NOMO-1 treated with DMSO at 0.1 percent for 48 hours (cell line): Measurements from ENCODE around the gene ANKRD12.
"Not testable (repeated sequence)": the region's sequence is repeated elsewhere in the genome, so short reads cannot be mapped to it uniquely, and the experiment has no call there.

Source experiments
- DNase-seq: peaks from one replicate; lab custom pipeline; 2025; ENCODE audit not compliant: unreplicated experiment; lab: John Stamatoyannopoulos, UW

ANKRD12 gene

DNA sequence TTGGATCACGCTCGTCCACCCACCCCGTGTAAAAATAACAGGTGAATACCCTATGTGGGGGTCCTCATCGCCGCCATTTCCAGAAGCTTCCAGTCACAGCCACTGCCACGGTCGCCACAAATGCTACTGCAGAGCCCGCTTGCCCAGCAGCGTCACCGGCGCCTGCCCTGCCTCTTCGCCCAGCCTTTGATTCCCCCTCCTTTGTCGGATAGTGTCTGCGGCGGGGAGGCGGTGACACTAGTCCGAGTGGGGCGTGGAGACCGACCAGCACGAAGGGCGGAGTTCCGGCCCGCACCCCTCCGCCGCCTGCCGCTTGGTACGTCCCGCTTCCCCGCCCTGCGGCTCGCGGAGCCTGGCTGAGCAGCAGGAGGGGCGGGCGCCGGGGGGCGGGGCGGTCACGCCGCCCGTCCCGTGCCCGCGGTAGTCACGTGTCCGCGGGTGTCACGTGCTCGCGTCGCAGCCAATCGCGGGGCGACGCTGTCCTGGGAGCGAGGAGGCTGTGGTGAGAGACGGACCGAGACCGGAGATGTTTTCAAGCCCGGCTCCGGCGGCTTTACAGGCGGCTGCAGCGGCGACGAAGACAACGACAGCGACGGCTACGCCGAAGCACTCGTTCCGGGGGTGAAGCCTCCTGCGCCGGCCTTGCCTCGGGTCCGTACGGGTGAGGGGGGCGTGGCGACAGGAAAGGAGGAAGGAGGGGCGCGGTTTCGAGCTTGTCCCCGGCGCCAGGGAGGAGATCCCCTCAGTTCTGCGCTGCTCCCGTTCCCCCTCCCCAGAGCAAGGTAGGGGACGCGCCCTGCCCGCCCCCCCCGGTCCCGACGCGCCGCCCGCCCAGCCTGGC lies at the start of gene ANKRD12:
ANKRD12 (plus strand) TSS at position 467 of the 841 bp plus-strand sequence. CDS start 45,652 bp downstream, outside the sequence.
- DNase-seq = peak; percentile 96

DNA sequence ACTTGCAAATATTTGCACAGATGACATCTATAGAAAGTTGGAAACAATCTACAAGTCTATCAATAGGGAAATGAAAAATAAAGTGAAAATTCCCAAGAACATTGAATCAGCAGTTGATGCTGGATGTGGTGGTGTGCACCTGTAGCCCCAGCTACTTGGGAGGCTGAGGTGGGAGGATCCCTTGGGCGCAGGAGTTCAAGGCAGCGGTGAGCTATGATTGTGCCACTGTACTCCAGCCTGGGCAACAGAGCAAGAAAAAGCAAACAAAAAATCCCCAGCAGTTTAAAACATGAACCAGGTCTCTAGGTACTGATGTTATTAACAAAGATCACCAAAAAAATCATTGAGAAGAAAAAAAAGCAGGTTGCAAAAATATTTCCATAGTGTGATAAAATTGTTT lies 49.4 kb upstream of the ANKRD12 start:
- no peak for DNase-seq

DNA sequence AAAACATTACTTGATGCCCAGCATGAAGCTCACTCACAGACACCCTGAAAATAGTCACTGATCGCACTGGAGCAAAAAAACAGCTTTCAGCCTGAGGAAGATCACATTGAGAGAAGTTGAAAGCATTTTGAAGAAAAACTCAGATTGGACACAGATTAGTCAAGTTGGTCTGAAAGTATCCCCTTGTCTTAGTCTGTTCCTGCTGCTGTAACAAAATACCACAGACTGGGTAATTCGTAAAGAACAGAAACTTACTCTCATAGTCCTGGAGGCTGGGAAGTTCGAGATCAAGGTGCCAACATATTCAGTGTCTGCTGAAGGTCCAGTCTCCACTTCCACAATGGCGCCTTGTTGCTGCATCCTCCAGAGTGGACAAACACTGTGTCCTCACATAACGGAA lies 48.3 kb upstream of the ANKRD12 start:
- DNase-seq = no peak

DNA sequence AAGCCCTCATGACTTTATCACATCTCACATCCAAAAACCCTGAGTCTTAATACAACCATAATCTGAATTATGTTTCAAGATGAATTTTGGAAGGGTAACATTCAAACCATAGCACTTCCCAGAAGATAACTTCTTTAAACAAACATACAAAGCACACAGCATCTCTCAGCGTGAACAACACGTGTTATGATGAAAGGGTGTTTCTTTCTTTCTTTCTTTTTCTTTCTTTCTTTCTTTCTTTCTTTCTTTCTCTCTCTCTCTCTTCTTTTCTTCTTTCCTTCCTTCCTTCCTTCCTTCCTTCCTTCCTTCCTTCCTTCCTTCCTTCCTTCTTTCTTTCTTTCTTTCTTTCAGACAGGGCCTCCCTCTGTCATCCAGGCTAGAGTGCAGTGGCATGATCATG lies 47.9 kb upstream of the ANKRD12 start:
- not testable (repeated sequence) for DNase-seq

DNA sequence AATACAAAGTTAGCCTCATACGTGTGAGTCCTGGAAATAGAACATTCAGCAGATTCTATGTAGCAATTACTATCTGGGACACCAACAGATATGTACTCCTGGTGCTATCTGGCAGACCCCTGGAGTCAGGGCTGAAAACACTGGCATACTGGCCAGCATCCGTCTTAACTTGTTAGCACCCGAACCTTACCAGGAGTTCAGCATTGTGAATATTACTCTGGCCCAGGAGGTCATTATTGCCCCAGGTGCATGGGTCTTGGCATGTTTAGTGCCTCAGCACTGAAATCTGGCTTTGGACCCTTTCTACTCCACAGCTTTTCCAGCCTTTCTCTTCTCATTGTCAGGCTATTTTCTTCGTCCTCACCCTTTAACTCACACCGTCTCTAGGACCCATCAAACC lies 46.0 kb upstream of the ANKRD12 start:
- DNase-seq = no peak

DNA sequence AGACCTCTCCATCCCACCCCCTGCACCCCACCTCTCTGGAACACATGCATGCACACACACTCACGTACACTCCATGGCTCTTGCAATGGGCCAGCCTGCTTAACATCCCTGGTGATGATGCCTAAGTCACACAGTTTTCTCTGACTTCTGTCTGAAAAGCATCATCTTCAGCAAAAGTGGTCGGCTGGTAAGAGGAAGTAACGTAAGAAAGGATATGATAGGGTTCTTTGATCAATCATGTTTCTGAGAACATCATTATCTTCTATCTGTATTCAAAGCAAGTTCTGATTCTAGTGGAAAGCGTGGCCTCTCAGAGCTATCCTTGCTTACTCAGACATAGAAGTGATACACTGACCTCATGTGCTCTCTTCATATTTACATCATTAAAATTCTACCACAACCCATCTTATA lies 45.5 kb upstream of the ANKRD12 start:
- DNase-seq = no peak

DNA sequence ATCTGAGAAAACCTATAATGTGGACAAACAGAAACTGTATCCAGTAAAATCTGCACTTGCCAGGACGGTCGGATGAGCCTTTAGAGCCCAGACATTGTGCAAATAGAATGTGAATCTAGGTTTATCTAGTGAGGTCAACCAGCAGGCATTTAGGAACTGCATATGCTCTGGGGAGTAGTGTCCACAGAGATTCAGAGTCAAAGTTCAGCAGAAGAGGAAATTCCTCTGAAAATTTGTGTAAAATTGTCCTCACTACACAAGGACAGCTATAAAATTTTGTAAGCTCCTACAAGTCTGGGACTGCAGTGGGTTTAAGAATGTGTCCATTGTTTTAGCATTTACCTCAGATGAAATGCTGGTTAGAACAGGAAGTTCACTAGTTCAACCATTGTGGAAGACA lies 43.9 kb upstream of the ANKRD12 start:
- no peak for DNase-seq

DNA sequence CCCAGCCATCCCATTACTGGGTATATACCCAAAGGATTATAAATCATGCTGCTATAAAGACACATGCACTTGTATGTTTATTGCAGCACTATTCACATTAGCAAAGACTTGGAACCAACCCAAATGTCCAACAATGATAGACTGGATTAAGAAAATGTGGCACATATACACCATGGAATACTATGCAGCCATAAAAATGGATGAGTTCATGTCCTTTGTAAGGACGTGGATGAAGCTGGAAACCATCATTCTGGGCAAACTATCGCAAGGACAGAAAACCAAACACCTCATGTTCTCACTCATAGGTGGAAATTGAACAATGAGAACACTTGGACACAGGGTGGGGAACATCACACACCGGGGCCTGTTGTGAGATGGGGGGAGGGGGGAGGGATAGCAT lies 43.5 kb upstream of the ANKRD12 start:
- DNase-seq = not testable (repeated sequence)

DNA sequence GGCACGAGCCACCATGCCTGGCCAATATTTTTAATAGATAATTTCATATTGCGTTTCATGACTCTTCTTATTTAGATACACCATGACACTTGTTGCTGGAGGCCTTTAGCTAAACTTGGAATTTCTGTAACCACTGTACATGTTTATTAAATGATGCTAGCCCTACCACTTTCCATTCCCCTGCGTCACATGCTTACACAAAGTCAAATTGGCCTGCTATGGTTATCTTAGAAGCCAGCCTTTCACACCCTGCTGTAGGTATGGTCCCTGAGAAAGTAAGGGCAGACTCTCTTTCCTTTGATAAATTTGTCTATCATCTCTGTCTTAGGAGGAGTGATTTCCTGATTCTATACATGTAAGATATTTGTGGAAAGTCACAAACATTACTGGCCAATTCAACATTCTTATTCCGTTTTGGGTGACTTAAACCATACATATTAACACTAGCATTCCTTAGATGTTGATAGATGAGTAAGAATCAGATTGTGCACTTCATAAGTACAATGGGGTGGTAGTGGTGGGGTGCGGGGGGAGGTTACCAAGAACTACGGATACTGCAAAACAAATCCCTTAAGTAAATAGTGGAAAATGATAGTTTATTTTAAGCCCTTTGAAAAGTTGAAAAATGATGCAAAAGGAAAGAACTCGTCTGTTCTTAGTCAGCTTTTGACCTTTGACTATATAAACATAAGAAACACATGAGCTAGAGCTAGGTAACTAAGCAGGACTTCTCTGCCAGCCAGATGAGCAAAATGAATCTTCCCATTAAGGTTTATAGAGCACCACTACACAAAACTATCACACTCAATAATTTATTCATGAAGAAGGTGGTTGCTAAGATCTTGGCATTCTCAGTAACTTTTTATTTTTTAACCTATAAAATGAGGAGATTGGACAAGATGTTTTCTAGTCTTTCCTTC lies 42.0 kb upstream of the ANKRD12 start:
- no peak for DNase-seq

DNA sequence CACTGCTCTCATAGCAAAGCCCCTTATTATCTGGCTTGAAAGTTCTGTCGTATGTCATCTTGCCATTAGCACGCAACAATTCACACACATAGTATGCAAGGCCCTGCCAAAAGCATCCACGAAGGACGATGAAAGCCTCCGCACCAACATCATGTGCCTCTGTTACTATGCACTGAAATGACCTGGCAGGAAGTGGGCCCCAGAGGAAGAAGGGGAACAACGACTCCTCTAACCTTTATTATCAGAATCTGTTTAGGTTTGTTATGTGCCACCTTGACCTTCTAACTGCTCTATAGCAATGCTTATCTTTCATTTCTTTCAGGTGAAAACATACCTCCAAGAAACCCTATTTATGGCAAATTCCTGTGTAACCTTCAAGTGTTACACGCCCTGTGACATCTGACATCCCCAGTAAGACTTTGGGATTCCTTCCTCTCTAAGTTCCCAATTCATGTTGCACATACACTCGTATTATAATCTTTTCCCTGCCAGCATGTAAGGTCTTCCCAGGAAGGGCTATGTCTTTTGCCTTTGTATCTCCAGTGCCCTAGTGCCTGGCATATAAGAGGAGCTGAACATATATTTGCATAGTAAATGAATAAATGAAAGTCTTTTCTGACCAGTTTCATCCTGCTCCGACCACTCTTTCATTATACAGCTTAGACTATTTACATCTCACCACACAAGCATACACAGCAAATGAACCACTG lies 41.1 kb upstream of the ANKRD12 start:
- DNase-seq = peak; percentile 74

DNA sequence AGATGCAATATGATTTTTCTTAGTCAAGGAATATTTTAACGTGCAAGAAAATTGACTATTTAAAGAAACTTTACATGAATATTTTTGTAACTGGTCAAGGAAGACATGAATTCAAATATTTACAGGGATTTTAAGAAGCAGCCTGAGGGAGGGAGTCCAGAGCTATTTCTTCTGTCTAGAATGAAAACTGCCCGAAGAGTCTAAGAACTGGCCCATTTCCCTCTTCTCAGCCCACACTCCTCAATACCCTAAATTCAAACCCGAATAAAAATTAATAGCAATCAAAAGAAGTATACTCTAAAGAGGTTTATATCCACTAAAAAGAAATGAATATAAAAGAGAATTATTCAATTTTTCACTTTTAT lies 40.6 kb upstream of the ANKRD12 start:
- DNase-seq = no peak

DNA sequence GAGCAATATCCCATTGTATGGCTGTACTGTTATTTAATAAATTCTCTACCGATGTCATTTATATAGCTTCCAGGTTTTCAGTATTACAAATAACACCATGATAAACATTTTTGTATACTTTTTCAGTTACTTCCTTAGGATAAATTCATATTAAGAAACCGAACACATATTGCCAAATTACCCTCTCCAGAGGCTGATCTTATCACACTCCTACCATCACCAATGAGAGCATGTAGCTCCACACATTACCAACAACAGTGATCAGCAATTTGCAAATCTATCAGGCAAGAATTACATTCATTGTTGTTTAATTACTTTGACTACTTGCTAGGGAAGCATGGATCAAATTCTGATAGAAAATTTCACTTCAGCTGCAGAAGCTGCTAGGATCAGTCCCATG lies 39.9 kb upstream of the ANKRD12 start:
- no peak for DNase-seq

DNA sequence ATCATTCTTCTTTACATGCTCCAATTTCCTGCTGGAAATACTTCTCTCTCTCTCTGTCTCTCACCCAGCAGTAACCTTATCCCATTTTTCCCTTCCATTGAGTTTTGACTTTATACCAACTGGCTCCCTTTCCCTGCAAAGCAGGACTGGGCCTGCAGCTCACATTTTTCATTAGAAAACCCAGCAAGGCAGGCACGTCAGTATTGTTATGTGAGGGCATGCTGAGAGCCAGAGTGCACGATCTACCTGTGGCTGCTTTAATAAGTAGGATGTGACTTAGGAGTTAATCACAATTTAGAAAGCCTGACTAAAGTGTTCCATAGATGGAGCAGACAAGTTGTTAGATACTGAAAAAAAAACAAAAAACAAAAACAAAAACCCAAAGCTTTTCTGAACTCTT lies 39.2 kb upstream of the ANKRD12 start:
- DNase-seq = no peak

DNA sequence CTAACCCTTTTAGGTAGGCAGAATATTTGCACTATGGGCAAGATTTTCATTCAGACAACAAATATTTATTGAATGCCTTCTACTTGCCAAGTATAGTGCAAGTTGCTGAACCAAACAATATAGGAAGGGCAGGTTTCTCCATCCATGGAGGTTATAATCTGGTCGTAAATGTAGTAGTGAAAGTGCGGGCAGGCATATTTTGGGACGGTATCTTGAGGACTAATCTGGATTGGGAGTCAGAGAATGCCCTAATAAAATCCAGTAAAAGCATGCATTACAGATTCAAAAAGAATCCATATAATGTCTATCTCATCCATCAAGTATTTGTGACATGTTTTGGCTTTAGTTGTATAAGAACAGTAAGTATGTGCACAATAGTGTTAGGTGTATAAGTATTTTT lies 35.8 kb upstream of the ANKRD12 start:
- DNase-seq = no peak

DNA sequence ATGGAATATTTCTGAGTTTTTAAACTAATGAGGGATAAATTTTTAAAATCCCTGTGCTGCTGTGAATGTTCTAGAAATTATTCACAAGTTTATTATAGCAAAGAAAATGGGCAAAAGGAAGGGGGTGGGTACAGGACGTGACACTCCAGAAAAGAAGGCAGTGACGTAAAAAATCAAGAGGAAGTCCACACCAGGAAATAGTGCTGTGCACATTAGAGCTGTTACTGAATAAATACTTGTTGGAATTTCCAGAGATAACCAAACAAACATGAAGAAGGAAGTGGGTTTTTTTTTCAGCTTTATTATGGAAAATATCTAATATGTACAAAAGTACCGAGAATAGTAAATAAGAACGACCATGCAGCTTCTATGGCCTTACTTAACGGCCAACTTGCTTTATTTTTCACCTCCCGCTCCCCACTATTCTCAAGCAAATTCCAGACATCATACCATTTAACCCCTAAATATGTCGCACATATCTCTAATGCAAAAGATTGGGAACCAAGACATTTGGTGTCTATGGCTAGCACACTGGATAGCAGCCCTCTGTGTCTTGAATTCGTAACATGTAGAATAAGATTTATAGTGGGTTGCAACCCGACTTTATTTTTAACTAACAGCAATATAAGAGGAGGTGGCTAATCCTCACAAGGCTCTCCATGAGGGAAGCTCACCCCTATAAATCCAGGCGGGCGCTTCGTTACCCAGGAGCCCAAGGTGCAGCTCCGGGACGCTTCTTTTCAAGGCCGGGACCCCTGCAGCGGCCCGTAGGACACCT lies 34.7 kb upstream of the ANKRD12 start:
- DNase-seq = peak; percentile 68

DNA sequence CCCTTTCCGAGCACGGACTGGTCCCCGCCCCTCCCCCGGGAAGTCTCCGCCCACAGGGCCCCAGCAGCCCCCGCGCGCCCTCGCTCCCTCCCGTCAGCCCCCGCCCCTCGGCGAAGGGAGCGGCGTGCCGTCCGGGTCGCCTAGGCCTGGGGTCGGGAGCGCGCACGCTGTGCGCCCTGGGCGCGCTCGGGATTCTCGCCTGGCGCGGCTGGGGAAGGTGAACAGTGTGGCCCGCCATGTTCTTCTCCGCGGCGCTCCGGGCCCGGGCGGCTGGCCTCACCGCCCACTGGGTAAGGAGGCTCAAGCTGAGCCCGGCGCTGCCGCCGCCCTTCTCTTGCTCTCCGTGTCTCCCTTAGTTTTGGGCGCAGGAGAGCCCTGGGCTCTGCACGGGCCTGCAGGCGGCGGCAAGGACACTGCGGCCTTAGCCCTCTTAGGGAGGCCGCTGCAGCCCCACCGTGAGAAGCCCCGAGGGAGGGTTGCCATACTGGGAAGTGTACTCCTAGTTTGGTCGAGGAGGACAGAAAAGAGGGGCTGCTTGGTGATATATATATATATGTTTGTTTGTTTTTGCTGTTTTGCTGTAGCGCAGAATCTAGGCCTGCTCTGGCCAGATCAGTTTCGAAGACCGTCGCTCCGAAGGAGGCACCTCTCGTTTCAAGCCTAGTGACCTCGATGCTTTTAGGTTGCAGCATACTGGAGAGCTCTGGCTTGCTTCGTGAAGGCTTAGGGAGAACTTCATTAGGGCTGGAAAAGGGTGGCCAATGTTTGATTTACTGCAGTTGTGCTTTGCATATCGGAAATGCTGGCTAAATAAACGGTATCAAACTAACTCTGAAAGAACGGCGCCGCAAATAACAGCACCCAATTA lies 33.8 kb upstream of the ANKRD12 start, which contains the start of gene NDUFV2:
NDUFV2 (plus strand) TSS at position 192 of the 868 bp plus-strand sequence; CDS start at position 237, 45 bp downstream.
- DNase-seq = peak; percentile 91

DNA sequence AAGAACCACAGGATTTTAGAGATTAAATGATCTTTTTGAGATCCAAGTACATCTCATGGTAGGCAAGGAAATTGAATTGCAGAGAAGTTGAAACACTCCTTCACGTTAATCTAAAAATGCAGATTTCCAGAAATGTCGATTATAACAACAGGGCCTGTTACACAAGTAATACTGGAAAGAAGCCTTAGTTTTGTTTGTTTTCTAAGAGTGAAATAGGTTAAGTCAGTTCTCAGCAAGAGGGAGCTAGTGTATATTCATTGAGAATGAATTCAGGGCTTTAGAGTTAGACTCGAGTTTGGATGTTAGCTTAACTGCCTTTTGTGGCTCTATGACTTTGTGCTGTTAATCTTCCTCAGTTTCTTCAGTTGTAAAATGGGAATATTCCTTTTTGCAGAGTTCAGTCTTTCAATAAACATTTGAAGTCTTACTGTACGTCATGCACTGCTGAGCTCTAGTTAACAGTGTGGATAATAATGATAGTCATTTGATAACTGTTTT lies 33.2 kb upstream of the ANKRD12 start:
- DNase-seq = no peak

DNA sequence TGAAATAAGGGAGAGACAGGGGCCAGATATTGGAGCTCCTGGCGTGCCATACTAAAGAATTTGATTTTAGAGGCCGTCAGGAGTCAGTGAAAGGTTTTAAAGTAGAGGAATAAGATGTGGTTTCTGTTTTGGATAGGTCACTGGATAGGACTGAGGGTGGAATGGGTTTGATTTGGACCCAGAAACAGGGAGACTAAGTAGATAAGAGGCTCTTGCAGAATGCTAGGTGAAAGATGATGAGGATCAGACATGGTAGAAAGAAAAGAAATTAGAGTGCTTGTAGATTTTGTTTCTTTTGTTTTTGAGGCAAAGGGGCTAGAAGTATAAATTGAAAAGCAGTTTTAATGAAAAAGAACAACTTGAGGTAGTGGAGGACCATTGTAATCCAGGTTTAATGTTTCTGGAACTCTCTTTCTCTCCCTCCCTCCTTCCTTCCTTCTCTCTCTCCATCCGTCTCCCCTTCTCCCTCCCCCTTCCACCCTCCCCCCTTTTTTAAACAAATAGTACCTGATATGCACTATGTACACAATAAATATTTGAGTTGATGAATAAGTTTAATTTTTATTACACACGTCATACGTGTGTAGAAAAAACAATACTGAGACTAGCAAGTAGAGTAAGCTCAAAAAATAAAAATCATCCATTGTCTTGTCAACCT lies 32.2 kb upstream of the ANKRD12 start:
- no peak for DNase-seq

DNA sequence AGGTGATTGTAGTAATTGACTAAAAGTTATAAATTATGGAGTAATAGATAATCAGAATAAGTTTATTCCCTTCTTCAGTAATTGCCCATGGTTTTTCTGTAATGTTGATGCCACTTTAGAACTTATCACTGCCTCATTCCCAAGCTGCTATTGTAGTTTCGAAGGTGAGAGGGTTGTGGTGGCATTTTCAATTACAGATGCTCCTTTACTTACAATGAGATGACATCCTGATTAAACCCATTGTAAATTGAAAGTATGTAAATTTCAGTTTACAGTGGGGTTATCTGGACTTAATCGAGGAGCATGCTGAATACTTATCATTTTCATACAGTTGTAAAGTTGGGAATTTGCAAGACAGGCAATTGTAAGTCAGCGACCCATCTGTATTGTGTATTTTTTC lies 31.2 kb upstream of the ANKRD12 start:
- no peak for DNase-seq
